Testis (tissue), 3 donors: ENCODE results near the gene FAM184A. TPM values are rescaled to one million over a fixed set of nuclear protein-coding genes. Genes with fewer than 3 reads are reported as not detected.

Experiments used
- DNase-seq: peaks from one replicate; pipeline ENCODE4 v3.0.0-alpha.2; 2019
- H3K27ac ChIP-seq, 2 donors: fragments of 200-600 bp; sonication (generic); one replicate each; pipeline ENCODE4 v1.5.1; 2019
- H3K27me3 ChIP-seq: fragments of 200-600 bp; sonication (generic); one replicate; pipeline ENCODE4 v1.5.1; 2019
- H3K36me3 ChIP-seq: fragments of 200-600 bp; sonication (generic); one replicate; pipeline ENCODE4 v1.5.1; 2017; ENCODE audit warnings: low read depth; ENCODE audit errors: missing control alignments
- H3K4me1 ChIP-seq: fragments of 200-600 bp; sonication (generic); one replicate; pipeline ENCODE4 v1.5.1; 2019
- H3K4me3 ChIP-seq, 2 donors: fragments of 200-600 bp; sonication (generic); one replicate each; pipeline ENCODE4 v1.5.1; 2017 to 2019
- H3K9me3 ChIP-seq: fragments of 200-600 bp; sonication (generic); one replicate; pipeline ENCODE4 v1.5.1; 2017
- POLR2A ChIP-seq: fragments of 450-650 bp; IDR thresholded peaks from one replicate; pipeline ENCODE4 v1.6.1; 2017; ENCODE audit warnings: antibody characterized with exemption, mild to moderate bottlenecking, moderate library complexity
- WGBS, 2 donors: methylation state at CpG; one replicate each; pipeline ENCODE4 v1.1.5; 2018; 5-methylcytosine and 5-hydroxymethylcytosine counted together
- intact Hi-C: fragments of 100-400 bp; cut with DNase I; formaldehyde crosslinking; loops from one replicate; pipeline ENCODE4 v1.15.1; 2023; ENCODE audit warnings: low total_unique reads
- polyA plus RNA-seq: library from polyadenylated mRNA; stranded (reverse); fragments of 350-450 nt; fragmentation: Illumina TruSeq; extraction: RNeasy Lipid Tissue Mini Kit (QIAGEN cat#74804); gene quantifications from one replicate; pipeline ENCODE4 v1.2.3, GENCODE V29; 2014; ENCODE audit warnings: low read depth, low replicate concordance; ENCODE audit not compliant: insufficient read depth
- total RNA-seq, 2 donors: library from RNA; depleted of rRNA; stranded (reverse); fragments of >200 nt; gene quantifications; one replicate each; pipeline ENCODE4 v1.2.3, GENCODE V29; 2016
- TF ChIP-seq, protein P1 (sequence below), 3 experiments: fragments of 450-650 bp in 2 of 3; fragments of 200-600 bp in 1 of 3; sonication (generic) in 1 of 3; IDR thresholded peaks; one replicate each; pipeline ENCODE4 v1.5.1; 2016 to 2019; ENCODE audit warnings: antibody characterized with exemption in 3 of 3, mild to moderate bottlenecking in 2 of 3, moderate library complexity in 1 of 3

FAM184A gene
- total and polyA plus RNA-seq, 3 donors from 2014 or later: 24.0 to 36.3 (median 24.3) TPM

GRCh38 chr6:119060255-119060907 is 18.1 kb downstream of the FAM184A start:
- 84 to 99% methylated on average over 4 of the region's 4 CpGs for WGBS, 2 donors
- no peak overlapping the region for H3K27ac ChIP-seq

DNA sequence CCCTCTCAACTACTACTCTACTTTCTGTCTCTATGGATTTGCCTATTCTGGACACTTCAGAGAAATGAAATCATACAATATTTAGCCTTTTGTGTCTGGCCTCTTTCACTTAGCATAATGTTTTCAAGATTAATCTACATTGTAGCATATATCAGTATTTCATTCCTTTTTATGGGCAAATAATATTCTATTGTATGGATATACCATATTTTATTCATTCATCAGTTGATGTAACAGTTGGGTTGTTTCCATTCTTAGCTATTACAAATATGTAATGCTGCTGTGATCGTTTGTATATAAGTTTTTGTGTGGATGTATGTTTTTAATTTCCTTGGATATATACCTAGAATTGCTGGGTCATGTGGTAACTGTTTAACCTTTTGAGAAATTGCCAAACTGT is 23.4 kb downstream of the FAM184A start:
- intact Hi-C loops: no loop called here
- Histone ChIP-seq H3K36me3 (no peaks in the 10 kb centered on the region), H3K27me3 (no peaks in the 10 kb centered on the region), H3K4me3 (no peak overlapping the region), H3K9me3 (no peaks in the 10 kb centered on the region), H3K4me1 (no peaks in the 10 kb centered on the region), H3K27ac (no peak overlapping the region)
- DNase-seq: no peak
- TF ChIP-seq, protein P1, sequence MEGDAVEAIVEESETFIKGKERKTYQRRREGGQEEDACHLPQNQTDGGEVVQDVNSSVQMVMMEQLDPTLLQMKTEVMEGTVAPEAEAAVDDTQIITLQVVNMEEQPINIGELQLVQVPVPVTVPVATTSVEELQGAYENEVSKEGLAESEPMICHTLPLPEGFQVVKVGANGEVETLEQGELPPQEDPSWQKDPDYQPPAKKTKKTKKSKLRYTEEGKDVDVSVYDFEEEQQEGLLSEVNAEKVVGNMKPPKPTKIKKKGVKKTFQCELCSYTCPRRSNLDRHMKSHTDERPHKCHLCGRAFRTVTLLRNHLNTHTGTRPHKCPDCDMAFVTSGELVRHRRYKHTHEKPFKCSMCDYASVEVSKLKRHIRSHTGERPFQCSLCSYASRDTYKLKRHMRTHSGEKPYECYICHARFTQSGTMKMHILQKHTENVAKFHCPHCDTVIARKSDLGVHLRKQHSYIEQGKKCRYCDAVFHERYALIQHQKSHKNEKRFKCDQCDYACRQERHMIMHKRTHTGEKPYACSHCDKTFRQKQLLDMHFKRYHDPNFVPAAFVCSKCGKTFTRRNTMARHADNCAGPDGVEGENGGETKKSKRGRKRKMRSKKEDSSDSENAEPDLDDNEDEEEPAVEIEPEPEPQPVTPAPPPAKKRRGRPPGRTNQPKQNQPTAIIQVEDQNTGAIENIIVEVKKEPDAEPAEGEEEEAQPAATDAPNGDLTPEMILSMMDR (IDR thresholded peaks at IDR 0.05): no peak
- no peak for TF ChIP-seq POLR2A
- WGBS, 2 donors: 87 to 96% methylated on average over 1 of the region's 1 CpG

More at GRCh38 chr6:119060255-119060907, 18.1 kb downstream of the FAM184A start:
- no peak for DNase-seq
- H3K4me3 ChIP-seq: no peak overlapping the region
- intact Hi-C loops: no loop called here
- no peaks in the 10 kb centered on the region for H3K27me3 ChIP-seq
- TF ChIP-seq, protein P1 (IDR thresholded peaks at IDR 0.05): no peak
- TF ChIP-seq POLR2A: no peak
- no peaks in the 10 kb centered on the region for H3K9me3 ChIP-seq
- H3K36me3 ChIP-seq: no peaks in the 10 kb centered on the region
- H3K4me1 ChIP-seq: no peaks in the 10 kb centered on the region

DNA sequence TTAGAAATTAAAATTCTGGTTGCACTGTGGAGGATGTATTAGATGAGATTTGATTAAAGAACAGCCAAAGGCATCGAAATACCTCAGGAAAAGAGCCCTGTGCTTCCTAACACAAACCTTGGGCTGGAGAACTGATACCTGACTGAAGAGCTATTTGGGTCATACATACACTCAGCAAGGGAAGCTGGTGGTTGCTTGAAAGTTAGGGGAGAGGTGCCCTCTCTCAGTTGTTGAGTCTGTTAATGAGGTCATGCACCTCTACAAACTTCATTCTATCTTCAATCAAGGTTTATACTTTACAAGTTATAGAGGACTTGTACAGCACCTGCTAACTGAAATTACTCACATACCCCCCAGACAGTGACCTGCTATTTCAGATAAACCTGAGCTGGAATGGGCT is 25.5 kb downstream of the FAM184A start:
- 78 to 79% methylated on average over 1 of the region's 1 CpG for WGBS, 2 donors
- TF ChIP-seq POLR2A: no peak
- TF ChIP-seq, protein P1 (IDR thresholded peaks at IDR 0.05): no peak
- Histone ChIP-seq H3K27me3 (no peaks in the 10 kb centered on the region), H3K9me3 (no peaks in the 10 kb centered on the region), H3K4me3 (no peak overlapping the region), H3K4me1 (no peaks in the 10 kb centered on the region), H3K27ac (no peak overlapping the region), H3K36me3 (no peaks in the 10 kb centered on the region)
- intact Hi-C loops: no loop called here
- no peak for DNase-seq

- Histone ChIP-seq H3K27me3 (no peaks in the 10 kb centered on the region), H3K4me3 (no peak overlapping the region), H3K4me1 (no peaks in the 10 kb centered on the region), H3K9me3 (no peaks in the 10 kb centered on the region), H3K36me3 (no peaks in the 10 kb centered on the region), H3K27ac (no peak overlapping the region)
- 82 to 84% methylated on average over 2 of the region's 2 CpGs for WGBS, 2 donors
- TF ChIP-seq POLR2A: no peak
- TF ChIP-seq, protein P1 (IDR thresholded peaks at IDR 0.05): no peak
- intact Hi-C loops: no loop called here
- DNase-seq: no peak
Observed at GRCh38 chr6:119052292-119052889, 26.1 kb downstream of the FAM184A start.

- no peak for DNase-seq
- no peak overlapping the region for H3K4me3 ChIP-seq
- intact Hi-C loops: no loop called here
- TF ChIP-seq, protein P1 (IDR thresholded peaks at IDR 0.05): no peak
- TF ChIP-seq POLR2A: no peak
- 93 to 94% methylated on average over 5 of the region's 5 CpGs for WGBS, 2 donors
- no peaks in the 10 kb centered on the region for H3K4me1 ChIP-seq
- H3K27me3 ChIP-seq: no peaks in the 10 kb centered on the region
- H3K9me3 ChIP-seq: no peaks in the 10 kb centered on the region
- no peaks in the 10 kb centered on the region for H3K36me3 ChIP-seq
- H3K27ac ChIP-seq: no peak overlapping the region
Observed at GRCh38 chr6:119044255-119044654, 34.2 kb downstream of the FAM184A start.
